Neural progenitor cell (in vitro differentiated cells): ENCODE results near the gene ACBD6. TPM values are rescaled to one million over a fixed set of nuclear protein-coding genes. Genes with fewer than 3 reads are reported as not detected.

Experiments used
- DNase-seq: peaks from one replicate; pipeline ENCODE4 v3.0.0-alpha.2; 2016; ENCODE audit warnings: low spot score
- H2AFZ ChIP-seq: fragments of 200-600 bp; sonication (generic); replicated peaks from 2 replicates; pipeline ENCODE4 v1.6.1; 2016; ENCODE audit warnings: antibody characterized with exemption
- H3F3A ChIP-seq: fragments of 200-600 bp; sonication (generic); 2 replicates; pipeline ENCODE4 v1.6.1; 2016; ENCODE audit warnings: antibody characterized with exemption, low read depth
- H3K27ac ChIP-seq: fragments of 200-600 bp; sonication (generic); 2 replicates; pipeline ENCODE4 v1.5.1; 2016; ENCODE audit warnings: mild to moderate bottlenecking
- H3K27me3 ChIP-seq: fragments of 200-600 bp; sonication (generic); 2 replicates; pipeline ENCODE4 v1.6.1; 2016; ENCODE audit warnings: mild to moderate bottlenecking, moderate library complexity
- H3K36me3 ChIP-seq: fragments of 200-600 bp; sonication (generic); 2 replicates; pipeline ENCODE4 v1.5.1; 2016
- H3K4me1 ChIP-seq: fragments of 200-600 bp; sonication (generic); 2 replicates; pipeline ENCODE4 v1.6.1; 2016; ENCODE audit warnings: mixed run types
- H3K4me2 ChIP-seq: fragments of 200-600 bp; sonication (generic); 2 replicates; pipeline ENCODE4 v1.6.1; 2016
- H3K4me3 ChIP-seq: fragments of 200-600 bp; sonication (generic); 2 replicates; pipeline ENCODE4 v1.5.1; 2016
- H3K79me2 ChIP-seq: fragments of 200-600 bp; sonication (generic); 2 replicates; pipeline ENCODE4 v1.6.1; 2016; ENCODE audit warnings: low read depth
- H3K9ac ChIP-seq: fragments of 200-600 bp; sonication (generic); 2 replicates; pipeline ENCODE4 v1.6.1; 2016
- H3K9me3 ChIP-seq: fragments of 200-600 bp; sonication (generic); 2 replicates; pipeline ENCODE4 v1.5.1; 2016; ENCODE audit warnings: low read depth
- H4K20me1 ChIP-seq: fragments of 200-600 bp; sonication (generic); 2 replicates; pipeline ENCODE4 v1.6.1; 2016; ENCODE audit warnings: low read depth
- H3K27ac Mint-ChIP-seq: 3 replicates; pipeline ENCODE4 v1.8.0; 2021; ENCODE audit warnings: mixed read lengths
- H3K27me3 Mint-ChIP-seq: 2 replicates; pipeline ENCODE4 v1.8.0; 2022; ENCODE audit warnings: low read depth, mild to moderate bottlenecking, inconsistent platforms, moderate library complexity, mixed read lengths; ENCODE audit not compliant: insufficient read depth
- H3K36me3 Mint-ChIP-seq: 3 replicates; pipeline ENCODE4 v1.8.0; 2021; ENCODE audit warnings: mixed read lengths
- H3K4me1 Mint-ChIP-seq: 3 replicates; pipeline ENCODE4 v1.8.0; 2021; ENCODE audit warnings: mixed read lengths
- H3K4me3 Mint-ChIP-seq: 3 replicates; pipeline ENCODE4 v1.8.0; 2021; ENCODE audit warnings: mild to moderate bottlenecking, moderate library complexity, mixed read lengths
- H3K9me3 Mint-ChIP-seq: 3 replicates; pipeline ENCODE4 v1.8.0; 2020; ENCODE audit warnings: mixed read lengths
- EZH2 ChIP-seq: fragments of 200-600 bp; sonication (generic); IDR thresholded peaks from 2 replicates; pipeline ENCODE4 v1.6.1; 2017; ENCODE audit warnings: antibody characterized with exemption, mild to moderate bottlenecking, moderate library complexity
- EZH2phosphoT487 ChIP-seq: fragments of 200-600 bp; sonication (generic); IDR thresholded peaks from 2 replicates; pipeline ENCODE4 v1.6.1; 2017; ENCODE audit warnings: antibody characterized with exemption
- total RNA-seq: library from RNA; depleted of rRNA; stranded (reverse); fragments of >200 nt; gene quantifications from 2 replicates; pipeline ENCODE4 v1.2.3, GENCODE V29; 2015; ENCODE audit warnings: low replicate concordance
- TF ChIP-seq, protein P1 (sequence below): fragments of 200-600 bp; sonication (generic); IDR thresholded peaks from 2 replicates; pipeline ENCODE4 v1.5.1; 2017; ENCODE audit warnings: antibody characterized with exemption, mild to moderate bottlenecking

The ACBD6 gene
- total RNA-seq, 1 donor from 2014 or later: 36.8 TPM

DNA sequence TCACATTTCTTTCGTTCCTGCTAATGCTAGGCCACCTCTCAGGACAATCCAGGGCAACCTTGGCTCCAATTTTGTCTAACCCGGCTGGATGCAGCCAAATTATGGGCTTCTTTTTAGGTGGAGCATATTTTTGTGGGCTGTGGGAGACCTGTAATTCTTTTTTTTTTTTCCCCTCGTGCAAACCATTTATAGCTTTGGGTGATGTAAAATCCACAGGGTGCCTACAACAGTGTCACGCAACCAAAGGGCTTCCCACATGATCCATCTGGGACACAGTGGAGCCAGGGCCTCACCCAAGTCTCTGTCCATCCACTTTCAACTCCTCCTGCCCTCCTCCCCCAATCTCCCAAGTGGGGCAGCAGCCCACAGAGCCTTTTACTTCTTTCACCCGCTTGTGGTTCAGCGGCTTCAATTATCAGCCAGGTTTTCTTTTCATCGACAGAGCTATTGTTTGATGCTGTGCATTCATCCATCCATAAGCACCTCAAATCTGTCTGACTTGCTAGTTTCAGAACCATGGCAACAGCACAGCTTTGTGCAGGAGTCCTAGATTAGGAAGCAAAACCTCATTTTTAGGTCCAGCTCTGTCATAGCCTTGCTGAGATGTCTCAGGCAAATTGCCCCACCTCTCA, 46.4 kb upstream of the ACBD6 start:
- H3K79me2 ChIP-seq: no peaks in the 10 kb centered on the region
- H3K4me3 ChIP-seq: no peak overlapping the region
- H3K27me3 ChIP-seq: no peaks in the 10 kb centered on the region
- H3K36me3 ChIP-seq: no peaks in the 10 kb centered on the region
- Mint-ChIP-seq H3K27me3 (peaks cover 2% of the 10 kb centered on the region), H3K4me3 (peak overlapping the region; percentile 76), H3K27ac (peak overlapping the region; percentile 99), H3K36me3 (no peaks in the 10 kb centered on the region), H3K4me1 (peaks cover 62% of the 10 kb centered on the region), H3K9me3 (no peaks in the 10 kb centered on the region)
- no peaks in the 10 kb centered on the region for H3K9me3 ChIP-seq
- TF ChIP-seq, protein P1, sequence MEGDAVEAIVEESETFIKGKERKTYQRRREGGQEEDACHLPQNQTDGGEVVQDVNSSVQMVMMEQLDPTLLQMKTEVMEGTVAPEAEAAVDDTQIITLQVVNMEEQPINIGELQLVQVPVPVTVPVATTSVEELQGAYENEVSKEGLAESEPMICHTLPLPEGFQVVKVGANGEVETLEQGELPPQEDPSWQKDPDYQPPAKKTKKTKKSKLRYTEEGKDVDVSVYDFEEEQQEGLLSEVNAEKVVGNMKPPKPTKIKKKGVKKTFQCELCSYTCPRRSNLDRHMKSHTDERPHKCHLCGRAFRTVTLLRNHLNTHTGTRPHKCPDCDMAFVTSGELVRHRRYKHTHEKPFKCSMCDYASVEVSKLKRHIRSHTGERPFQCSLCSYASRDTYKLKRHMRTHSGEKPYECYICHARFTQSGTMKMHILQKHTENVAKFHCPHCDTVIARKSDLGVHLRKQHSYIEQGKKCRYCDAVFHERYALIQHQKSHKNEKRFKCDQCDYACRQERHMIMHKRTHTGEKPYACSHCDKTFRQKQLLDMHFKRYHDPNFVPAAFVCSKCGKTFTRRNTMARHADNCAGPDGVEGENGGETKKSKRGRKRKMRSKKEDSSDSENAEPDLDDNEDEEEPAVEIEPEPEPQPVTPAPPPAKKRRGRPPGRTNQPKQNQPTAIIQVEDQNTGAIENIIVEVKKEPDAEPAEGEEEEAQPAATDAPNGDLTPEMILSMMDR: no peak
- TF ChIP-seq EZH2 (no peak), EZH2phosphoT487 (no peak)
- peak; percentile 79 for DNase-seq
- H3K27ac ChIP-seq: peak overlapping the region; percentile 31
- peaks cover 31% of the 10 kb centered on the region for H3K4me1 ChIP-seq
- H2AFZ ChIP-seq: peak overlapping the region; percentile 11
- H3K9ac ChIP-seq: no peak overlapping the region
- peaks cover 13% of the 10 kb centered on the region for H3F3A ChIP-seq
- H3K4me2 ChIP-seq: peak overlapping the region; percentile 69
- no peaks in the 10 kb centered on the region for H4K20me1 ChIP-seq

GRCh38 chr1:180545991-180546390, 43.6 kb upstream of the ACBD6 start:
- peaks cover 2% of the 10 kb centered on the region for H3K27me3 Mint-ChIP-seq
- H3K27ac Mint-ChIP-seq: no peak overlapping the region
- H3K9me3 ChIP-seq: no peaks in the 10 kb centered on the region
- no peak overlapping the region for H3K9ac ChIP-seq
- no peak overlapping the region for H3K4me3 ChIP-seq
- H3K9me3 Mint-ChIP-seq: no peaks in the 10 kb centered on the region
- H4K20me1 ChIP-seq: no peaks in the 10 kb centered on the region
- H3K36me3 ChIP-seq: no peaks in the 10 kb centered on the region
- H3K4me1 Mint-ChIP-seq: peaks cover 76% of the 10 kb centered on the region
- H3K27me3 ChIP-seq: no peaks in the 10 kb centered on the region
- peaks cover 32% of the 10 kb centered on the region for H3K4me1 ChIP-seq
- DNase-seq: no peak
- H3K4me3 Mint-ChIP-seq: no peak overlapping the region
- H3K27ac ChIP-seq: no peak overlapping the region
- peaks cover 13% of the 10 kb centered on the region for H3F3A ChIP-seq
- H3K79me2 ChIP-seq: no peaks in the 10 kb centered on the region
- no peak overlapping the region for H3K4me2 ChIP-seq
- no peaks in the 10 kb centered on the region for H3K36me3 Mint-ChIP-seq
- no peak overlapping the region for H2AFZ ChIP-seq
- TF ChIP-seq EZH2 (no peak), EZH2phosphoT487 (no peak)
- TF ChIP-seq, protein P1: no peak

GRCh38 chr1:180544050-180544449, 41.7 kb upstream of the ACBD6 start:
- Histone ChIP-seq H3K27me3 (no peaks in the 10 kb centered on the region), H3K9me3 (no peaks in the 10 kb centered on the region), H3K4me3 (no peak overlapping the region), H4K20me1 (no peaks in the 10 kb centered on the region), H3F3A (peaks cover 6% of the 10 kb centered on the region), H3K27ac (no peak overlapping the region), H3K9ac (no peak overlapping the region), H2AFZ (no peak overlapping the region), H3K79me2 (no peaks in the 10 kb centered on the region), H3K4me1 (peaks cover 19% of the 10 kb centered on the region), H3K4me2 (no peak overlapping the region), H3K36me3 (no peaks in the 10 kb centered on the region)
- Mint-ChIP-seq H3K4me3 (no peak overlapping the region), H3K4me1 (peaks cover 57% of the 10 kb centered on the region), H3K36me3 (no peaks in the 10 kb centered on the region), H3K27ac (peak overlapping the region; percentile 47), H3K27me3 (peaks cover 4% of the 10 kb centered on the region), H3K9me3 (no peaks in the 10 kb centered on the region)
- DNase-seq: no peak
- TF ChIP-seq, protein P1: no peak
- TF ChIP-seq EZH2 (no peak), EZH2phosphoT487 (no peak)
